Liver (tissue), 3 donors: Measurements from ENCODE around the gene PIK3CA.

ENCODE experiments used
- GABPA ChIP-seq, 2 donors: IDR thresholded peaks in 1 of 2; conservative IDR thresholded peaks in 1 of 2; 2 replicates each; pipeline ENCODE4 v1.6.1; 2016; ENCODE audit warnings: antibody characterized with exemption in 2 of 2, mild to moderate bottlenecking in 1 of 2, moderate library complexity in 1 of 2
- RAD21 ChIP-seq, 2 donors: IDR thresholded peaks; 2 replicates each; pipeline ENCODE4 v1.6.1; 2016; ENCODE audit warnings: antibody characterized with exemption in 2 of 2, mild to moderate bottlenecking in 2 of 2
- YY1 ChIP-seq: IDR thresholded peaks from 2 replicates; pipeline ENCODE4 v1.6.1; 2016; ENCODE audit warnings: antibody characterized with exemption, mild to moderate bottlenecking
- TF ChIP-seq, protein P1 (sequence below): fragments of 150-350 bp; IDR thresholded peaks from 2 replicates; pipeline ENCODE4 v1.5.1; 2017; ENCODE audit warnings: improper control_type of control experiment, low read depth, low read length; ENCODE audit not compliant: missing input control
- donor health status: healthy.
- donor health status: healthy.

DNA sequence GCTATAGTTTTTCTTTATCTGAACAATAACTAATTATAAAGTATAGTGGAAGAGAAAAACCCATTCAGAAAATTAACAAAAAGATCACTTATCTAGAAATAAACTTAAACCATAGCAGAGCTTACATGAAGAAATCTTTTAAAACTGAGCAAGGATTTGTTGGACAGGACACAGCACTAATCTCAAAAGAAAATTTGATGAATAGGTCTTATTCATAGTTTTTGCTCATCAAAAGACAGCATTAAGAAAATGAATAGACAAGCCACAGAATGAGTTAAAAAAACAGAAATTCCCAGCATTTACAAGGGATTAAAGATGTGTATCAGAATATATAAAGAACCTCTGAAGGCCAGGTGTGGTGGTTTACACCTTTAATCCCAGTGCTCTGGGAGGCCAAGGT, 29.5 kb downstream of the PIK3CA start:
- TF ChIP-seq, protein P1, sequence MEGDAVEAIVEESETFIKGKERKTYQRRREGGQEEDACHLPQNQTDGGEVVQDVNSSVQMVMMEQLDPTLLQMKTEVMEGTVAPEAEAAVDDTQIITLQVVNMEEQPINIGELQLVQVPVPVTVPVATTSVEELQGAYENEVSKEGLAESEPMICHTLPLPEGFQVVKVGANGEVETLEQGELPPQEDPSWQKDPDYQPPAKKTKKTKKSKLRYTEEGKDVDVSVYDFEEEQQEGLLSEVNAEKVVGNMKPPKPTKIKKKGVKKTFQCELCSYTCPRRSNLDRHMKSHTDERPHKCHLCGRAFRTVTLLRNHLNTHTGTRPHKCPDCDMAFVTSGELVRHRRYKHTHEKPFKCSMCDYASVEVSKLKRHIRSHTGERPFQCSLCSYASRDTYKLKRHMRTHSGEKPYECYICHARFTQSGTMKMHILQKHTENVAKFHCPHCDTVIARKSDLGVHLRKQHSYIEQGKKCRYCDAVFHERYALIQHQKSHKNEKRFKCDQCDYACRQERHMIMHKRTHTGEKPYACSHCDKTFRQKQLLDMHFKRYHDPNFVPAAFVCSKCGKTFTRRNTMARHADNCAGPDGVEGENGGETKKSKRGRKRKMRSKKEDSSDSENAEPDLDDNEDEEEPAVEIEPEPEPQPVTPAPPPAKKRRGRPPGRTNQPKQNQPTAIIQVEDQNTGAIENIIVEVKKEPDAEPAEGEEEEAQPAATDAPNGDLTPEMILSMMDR: no peak
- TF ChIP-seq RAD21 (IDR thresholded peaks at IDR 0.05): no peak
- no peak for TF ChIP-seq GABPA (IDR thresholded peaks at IDR 0.05 in 1 of 2, conservative IDR thresholded peaks at IDR 0.05 in 1 of 2)
- no peak for TF ChIP-seq YY1
